GM21515 (cell line): ENCODE results near the gene PAK6.

ENCODE experiments used
- ATAC-seq: cut with Tn5 transposase; IDR thresholded peaks from one replicate; pipeline ENCODE4 v1.9.1; 2021; ENCODE audit not compliant: unreplicated experiment

The PAK6 gene

DNA sequence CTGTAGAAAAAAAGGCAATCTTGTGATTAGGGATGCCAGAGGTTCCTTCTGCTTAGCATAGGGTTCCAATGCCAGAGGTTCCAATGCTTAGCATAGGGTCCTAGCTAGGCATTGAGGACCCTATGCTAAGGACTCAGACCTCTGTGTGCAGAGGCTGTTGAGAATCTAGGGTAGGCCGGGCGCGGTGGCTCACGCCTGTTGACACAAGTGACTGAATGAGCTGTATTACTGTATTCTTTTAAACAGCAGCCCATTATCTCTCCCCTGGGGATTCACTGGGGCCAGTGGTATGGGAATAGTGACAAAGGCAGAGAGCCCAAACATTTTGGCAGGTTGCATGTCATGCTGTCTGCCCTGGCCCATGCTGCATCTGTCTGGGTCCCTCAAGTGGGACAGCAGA is 16.2 kb downstream of the PAK6 start:
- no peak for ATAC-seq

- no peak for ATAC-seq
Observed at GRCh38 chr15:40256638-40257235, 17.9 kb downstream of the PAK6 start.

DNA sequence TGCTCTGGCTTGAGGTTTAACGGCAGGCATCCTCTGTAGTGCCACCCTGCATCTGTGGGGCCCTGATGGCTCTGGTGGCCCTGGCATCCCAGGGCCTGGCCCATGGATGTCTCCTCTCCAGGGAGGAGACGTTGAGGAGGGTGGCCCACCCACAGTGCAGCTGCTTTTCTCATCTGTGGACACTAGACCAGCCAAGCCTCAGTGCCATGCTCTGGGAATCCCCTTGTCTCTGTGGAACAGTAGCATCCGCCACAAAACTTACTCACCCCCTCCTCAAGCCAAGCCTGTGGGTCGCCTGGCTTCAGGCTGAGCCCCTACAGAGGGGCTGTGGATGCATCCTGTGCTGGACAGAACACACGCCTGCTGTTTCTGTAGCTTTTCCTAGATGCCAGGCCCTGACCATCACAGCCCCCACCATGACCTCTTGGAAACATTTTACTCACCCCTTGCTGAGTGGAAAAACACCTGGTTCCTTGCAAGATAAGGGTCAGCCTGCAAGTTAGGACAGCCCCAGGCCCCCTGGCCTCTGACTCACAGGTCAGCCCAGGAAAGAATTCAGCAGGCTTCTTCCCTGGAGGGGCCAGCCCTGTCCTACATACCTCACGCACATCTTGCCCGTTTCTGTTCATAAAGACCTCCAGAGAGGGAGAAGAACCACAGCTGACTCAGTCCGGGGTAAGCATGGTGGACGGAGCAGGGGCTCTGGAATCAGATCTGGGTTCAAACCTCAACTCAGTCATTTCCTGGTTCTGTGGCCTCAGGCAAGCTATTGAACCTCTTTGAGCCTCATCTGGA is 19.0 kb downstream of the PAK6 start:
- ATAC-seq, result no peak

DNA sequence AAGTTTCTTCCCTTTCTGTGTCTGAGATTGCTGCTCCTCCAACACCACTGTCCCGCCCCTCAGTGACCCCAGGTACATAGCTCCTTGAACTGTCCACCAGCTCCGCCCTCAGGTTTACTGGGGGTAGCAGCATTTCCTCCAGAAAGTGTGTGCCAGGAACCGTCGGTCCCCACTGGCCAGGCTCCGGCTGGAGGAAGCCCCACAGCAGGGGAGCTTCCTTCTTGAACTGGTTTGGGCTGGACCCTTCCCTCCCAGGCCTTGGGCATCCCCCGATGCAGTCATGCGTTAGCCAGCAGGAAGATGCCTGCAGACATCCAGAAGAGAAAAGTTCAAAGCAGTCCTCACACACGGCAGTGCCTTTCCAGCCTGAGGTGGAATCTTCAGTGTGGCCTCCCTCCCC is 19.7 kb downstream of the PAK6 start:
- ATAC-seq, result no peak

DNA sequence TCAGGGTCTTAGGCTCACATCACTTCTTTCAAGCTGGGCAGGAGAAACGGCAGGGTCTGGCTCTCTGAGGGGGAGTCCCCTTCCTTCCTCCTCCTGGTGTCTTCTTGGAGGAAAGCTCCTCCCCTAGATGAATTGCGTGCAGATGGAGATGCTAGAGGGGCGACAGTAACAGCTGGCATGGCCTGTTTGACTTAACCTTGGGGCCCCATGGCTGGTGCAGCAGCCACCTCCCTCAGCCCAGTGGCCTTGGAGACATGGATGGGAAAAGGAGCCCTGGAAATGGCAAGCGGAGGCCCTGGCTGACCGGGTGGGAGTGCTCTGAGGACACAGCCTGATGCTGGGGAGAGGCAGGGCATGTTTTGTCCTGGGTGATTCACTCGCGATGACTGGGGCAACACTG is 20.2 kb downstream of the PAK6 start:
- no peak for ATAC-seq

GRCh38 chr15:40263024-40263754 is 24.3 kb downstream of the PAK6 start:
- ATAC-seq, result no peak

DNA sequence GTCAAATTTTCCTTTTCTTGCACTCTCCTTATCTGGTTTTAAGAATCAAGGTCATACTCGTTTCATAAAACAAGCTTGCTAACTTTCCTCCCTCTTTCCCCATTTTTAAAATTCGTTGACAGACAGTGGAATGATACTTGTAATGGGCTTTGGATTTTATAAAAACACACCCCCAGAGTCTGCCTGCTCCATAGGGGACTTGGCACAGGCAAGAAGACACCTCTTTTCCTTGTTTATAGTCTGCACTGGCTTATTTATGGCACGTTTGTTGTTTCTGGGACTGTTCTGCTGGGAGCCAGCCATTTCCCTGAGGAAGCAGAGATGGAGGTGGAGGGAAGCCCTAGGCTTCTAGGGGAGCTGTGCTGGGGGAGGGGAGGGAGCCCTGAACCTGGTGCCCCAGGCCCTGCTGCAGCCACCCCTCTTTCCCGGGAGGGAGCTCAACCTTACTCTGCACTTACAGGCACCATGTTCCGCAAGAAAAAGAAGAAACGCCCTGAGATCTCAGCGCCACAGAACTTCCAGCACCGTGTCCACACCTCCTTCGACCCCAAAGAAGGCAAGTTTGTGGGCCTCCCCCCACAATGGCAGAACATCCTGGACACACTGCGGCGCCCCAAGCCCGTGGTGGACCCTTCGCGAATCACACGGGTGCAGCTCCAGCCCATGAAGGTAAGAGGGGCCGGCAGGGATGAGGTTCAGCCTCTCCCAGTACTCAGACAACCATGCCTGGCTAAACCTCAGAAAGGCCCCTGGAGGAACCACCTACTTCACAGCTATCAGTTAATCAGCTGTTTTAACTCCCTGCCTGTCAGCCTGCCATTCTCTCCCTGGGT is 25.7 kb downstream of the PAK6 start:
- ATAC-seq, result no peak

- no peak for ATAC-seq
Observed at GRCh38 chr15:40265355-40265754, 26.5 kb downstream of the PAK6 start.

DNA sequence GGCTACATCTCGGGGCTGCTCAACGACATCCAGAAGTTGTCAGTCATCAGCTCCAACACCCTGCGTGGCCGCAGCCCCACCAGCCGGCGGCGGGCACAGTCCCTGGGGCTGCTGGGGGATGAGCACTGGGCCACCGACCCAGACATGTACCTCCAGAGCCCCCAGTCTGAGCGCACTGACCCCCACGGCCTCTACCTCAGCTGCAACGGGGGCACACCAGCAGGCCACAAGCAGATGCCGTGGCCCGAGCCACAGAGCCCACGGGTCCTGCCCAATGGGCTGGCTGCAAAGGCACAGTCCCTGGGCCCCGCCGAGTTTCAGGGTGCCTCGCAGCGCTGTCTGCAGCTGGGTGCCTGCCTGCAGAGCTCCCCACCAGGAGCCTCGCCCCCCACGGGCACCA is 27.0 kb downstream of the PAK6 start:
- ATAC-seq, result no peak

- no peak for ATAC-seq
Observed at GRCh38 chr15:40266828-40267304, 28.0 kb downstream of the PAK6 start.

- no peak for ATAC-seq
Observed at GRCh38 chr15:40267670-40268069, 28.8 kb downstream of the PAK6 start.

GRCh38 chr15:40269604-40270003 is 30.7 kb downstream of the PAK6 start:
- ATAC-seq, result no peak

DNA sequence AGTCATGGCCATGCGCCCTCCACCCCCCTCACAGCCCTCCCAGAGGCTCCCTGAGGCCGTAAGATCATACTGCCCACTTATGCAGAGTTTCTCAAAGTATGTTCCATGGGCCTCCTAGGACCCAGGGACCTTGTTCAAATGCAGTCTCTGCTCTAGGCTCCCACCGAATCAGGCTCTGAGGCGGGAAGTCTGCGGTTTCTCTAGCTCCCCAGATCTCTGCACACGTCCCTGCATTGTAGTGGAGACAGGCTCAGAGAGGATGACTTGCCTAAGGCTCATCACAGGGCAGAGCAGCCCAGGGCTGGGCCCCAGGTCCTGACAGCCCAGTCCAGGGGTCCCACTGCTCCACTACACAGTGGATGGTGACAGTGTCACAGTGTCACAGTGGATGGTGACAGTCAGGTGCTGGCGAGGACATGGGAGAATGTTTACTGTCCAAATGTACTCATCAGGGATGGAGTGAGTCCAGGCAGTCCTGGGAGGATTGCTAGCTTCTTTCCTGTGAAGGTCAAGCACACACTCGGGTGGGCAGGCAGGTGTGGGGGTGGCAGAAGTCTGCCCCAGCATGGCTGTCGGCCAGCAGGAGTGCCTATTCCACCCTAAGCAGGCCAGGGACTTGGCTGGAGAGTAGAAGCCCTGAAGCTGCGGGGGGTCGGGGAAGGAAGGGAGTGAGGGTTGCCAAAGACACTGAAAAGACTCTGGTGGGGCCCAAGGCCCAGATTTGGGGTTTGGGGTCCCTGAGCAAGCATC is 31.6 kb downstream of the PAK6 start:
- no peak for ATAC-seq

DNA sequence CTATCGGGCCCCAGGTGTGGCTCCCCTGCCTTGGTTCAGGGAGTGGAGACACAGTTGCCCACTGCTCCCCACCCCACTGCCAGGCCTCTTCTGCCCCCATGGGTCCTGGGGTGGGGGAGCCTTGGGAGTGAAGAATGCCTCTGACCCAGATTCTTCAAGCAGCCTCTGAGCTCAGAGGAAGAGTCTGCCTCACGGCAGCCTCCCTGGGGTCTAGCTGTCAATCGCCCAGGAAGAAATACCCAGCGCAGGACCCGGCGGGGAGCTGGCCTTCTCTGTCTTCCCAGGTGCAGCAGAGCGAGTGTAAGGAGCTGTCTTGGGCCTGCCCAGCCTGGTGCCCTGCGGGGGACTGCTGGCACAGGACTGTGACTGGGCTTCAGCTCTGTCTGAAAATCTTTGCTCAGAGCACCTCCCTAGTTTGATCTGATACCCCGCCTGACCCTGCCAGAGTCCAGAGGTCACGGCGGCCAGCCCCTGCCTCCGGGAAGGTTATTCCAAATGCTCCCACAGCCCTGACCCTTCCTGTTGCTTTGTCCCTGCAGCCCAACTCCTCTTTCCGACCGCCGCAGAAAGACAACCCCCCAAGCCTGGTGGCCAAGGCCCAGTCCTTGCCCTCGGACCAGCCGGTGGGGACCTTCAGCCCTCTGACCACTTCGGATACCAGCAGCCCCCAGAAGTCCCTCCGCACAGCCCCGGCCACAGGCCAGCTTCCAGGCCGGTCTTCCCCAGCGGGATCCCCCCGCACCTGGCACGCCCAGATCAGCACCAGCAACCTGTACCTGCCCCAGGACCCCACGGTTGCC is 33.0 kb downstream of the PAK6 start:
- no peak for ATAC-seq

DNA sequence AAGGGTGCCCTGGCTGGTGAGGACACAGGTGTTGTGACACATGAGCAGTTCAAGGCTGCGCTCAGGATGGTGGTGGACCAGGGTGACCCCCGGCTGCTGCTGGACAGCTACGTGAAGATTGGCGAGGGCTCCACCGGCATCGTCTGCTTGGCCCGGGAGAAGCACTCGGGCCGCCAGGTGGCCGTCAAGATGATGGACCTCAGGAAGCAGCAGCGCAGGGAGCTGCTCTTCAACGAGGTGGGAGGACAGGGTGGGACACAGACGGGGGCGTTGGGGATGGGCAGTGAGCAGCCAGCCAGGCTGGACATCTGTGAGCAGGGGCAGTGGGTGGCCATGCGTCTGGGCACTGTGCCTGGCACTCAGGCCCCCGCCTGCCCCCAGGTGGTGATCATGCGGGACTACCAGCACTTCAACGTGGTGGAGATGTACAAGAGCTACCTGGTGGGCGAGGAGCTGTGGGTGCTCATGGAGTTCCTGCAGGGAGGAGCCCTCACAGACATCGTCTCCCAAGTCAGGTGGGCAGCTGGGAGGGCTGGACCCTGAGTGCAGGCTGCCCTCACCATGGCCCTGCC is 33.7 kb downstream of the PAK6 start:
- no peak for ATAC-seq

GRCh38 chr15:40273428-40273827 is 34.6 kb downstream of the PAK6 start:
- ATAC-seq, result no peak

GRCh38 chr15:40274350-40275274 is 35.7 kb downstream of the PAK6 start:
- ATAC-seq, result no peak

GRCh38 chr15:40275523-40275922 is 36.7 kb downstream of the PAK6 start:
- no peak for ATAC-seq
